Cortex of kidney (tissue), 1 donor: Measurements from ENCODE around the gene EDDM13.
A peak's percentile ranks its signal among the peaks of the same experiment; 100 is the strongest.
"Not testable (repeated sequence)": the region's sequence is repeated elsewhere in the genome, so short reads cannot be mapped to it uniquely, and the experiment has no call there.

ENCODE experiments used
- DNase-seq: peaks from one replicate; lab custom pipeline; 2025; lab: John Stamatoyannopoulos, UW

The EDDM13 gene

GRCh38 chr19:56295531-56296455 lies 23.2 kb downstream of the EDDM13 start:
- DNase-seq, result no peak

DNA sequence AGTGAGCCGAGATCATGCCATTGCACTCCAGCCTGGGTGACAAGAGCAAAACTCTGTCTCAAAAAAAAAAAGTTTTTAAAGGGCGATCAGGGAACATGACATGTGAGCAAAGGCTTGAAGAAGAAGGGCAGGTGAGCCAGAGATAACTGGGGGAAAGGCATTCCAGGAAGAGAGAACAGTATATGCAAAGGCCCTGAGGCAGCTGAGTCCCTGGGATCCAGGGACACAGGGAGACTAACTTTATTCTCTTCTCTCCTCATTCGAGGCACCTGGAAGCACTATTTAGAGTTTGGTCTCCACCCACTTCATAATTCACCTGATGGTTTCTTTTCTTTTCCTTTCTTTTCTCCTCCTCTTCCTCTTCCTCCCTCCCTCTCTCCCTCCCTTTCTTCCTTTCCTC lies 24.5 kb downstream of the EDDM13 start:
- no peak for DNase-seq

DNA sequence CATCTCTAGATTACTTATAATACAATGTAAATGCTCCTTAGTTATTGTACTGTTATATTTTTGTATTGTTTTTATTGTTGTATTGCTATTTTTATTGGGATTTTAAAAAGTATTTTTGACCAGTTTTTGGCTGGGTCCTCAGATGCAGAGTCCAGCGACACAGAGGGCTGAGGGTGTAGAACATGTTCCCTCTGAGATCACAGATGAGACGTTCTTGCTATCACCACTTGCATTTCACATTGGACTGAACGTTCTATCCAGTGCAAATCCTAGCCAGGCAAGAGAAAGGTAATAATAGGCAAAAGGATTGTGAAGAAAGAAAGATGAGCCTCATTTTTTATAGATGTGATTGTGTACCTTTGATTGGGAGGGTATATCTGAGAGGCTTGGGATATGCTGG lies 27.1 kb downstream of the EDDM13 start:
- DNase-seq, result no peak

GRCh38 chr19:56301155-56301554 lies 28.6 kb downstream of the EDDM13 start:
- DNase-seq, result no peak

DNA sequence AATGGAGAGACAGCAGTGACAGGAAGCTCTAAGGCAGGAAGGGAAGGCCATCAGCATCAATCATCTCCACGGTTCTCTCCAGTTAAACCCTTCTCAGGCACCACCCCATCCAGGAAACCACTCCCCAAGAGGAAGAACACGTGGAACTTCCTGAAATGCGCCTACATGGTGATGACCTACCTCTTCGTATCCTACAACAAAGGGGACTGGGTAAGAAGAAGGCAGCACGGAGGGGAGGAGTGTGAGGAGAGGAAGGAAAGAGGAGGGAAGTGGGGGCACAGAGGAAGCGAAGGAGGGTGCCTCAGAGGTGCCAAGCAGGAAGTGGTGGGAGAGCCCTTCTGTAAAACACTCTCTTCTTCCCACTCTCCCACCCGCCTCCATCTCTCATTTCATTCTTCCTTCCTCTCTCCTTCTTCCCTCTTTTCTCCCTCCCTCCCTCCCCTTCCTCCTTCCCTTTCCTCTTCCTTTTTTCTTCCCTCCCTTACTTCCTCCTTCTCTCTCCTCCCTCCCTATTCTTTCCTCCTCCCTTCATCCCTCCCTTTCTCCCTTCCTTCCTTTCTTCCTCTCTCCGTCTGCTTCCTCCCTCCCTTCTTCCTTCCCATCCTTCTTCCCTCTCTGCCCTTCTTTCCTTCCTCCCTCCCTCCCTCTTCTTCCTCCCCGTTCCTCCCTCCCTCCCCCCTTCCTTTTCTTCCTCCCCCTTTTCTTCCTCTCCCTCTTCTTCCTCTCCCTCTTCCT lies 29.5 kb downstream of the EDDM13 start:
- no peak for DNase-seq

DNA sequence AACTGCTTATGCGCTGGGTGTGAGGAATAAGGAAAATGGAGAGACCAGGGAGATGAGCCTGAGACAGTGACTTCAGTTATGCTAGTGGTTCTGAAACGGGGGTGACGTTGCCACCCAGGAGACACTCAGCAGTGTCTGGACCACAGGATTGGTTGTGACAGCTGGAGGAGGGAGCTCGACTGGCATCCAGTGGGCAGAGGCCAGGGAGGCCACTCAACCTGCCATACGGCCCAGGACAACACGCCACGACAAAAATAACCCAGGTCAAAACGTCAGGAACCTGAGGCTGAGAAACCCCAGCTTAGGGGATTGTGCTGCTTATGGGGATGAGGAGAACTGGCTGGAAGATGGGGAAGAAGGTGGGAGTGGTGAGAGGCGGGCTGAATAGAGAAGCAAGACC lies 31.7 kb downstream of the EDDM13 start:
- no peak for DNase-seq

DNA sequence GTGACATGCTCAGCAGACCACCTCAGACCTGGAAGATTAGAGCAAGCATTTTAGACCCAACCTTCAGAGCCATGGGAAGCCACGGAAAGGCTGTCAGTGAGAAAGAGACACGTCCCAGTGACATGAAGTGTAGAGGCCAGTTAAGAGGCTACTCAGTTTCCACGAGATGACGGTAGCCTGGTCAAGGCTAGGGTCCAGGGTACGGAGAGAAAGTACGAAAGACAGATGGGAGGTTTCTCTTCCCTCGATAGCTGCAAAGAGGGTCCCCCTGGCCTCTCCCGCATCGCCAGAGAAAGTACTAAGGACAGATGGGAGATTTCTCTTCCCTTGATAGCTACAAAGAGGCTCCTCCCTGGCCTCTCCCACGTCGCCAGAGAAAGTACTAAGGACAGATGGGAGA lies 33.5 kb downstream of the EDDM13 start:
- no peak for DNase-seq

GRCh38 chr19:56307062-56307461 lies 34.5 kb downstream of the EDDM13 start:
- DNase-seq, result not testable (repeated sequence)

- DNase-seq, result no peak
Observed at GRCh38 chr19:56308792-56309191, 36.2 kb downstream of the EDDM13 start.

DNA sequence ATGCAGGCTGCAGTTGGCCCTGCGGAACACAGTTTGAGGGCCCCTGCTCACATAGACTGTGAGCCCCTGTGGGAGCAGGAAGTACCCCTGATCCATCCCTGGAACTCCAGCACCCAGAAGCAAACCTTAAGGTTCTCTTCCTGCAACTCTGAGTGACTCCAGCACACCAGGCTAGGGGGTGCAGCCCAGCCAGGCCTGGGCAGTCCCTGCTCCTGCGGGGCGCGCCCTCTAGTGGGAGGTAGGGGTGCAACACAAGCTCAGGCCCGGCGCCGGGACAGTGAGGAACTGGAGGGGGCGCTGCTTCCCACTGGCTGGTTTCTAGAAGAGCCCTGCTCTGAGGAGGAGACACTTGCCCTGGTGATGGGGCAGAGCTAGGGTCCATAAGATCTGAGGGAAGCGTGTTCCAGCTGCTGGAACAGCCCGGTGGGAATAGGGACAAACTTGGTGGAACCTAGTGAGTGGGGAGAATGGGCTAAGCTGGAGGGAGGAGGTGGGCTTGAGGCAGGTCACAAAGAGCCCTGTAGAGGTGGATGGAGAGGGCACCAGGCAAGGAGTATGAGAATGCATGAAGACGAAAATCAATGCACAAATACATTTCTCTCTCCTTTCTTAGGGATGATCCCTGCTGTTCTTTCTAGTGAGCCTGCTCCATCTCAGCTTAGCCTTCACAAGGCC lies 37.1 kb downstream of the EDDM13 start:
- DNase-seq, result no peak

DNA sequence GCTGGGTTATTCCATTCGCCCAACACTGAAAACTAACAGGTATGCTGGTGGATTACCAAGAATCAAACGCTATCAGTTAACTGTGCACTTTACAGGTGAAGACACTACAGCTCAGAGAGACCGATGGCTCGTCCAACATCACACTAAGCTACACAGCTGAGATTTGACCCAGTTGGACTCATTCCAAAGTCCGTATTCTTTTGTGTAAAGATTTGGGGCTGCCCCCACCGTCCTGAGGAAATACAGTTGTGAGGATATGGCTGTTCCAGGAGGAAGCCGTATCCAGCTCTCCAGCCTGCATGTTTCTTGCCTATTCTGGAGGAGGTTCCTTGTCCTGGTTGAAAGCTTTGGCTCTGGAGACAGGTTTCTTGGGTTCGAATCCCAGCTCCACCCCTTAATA lies 37.9 kb downstream of the EDDM13 start:
- no peak for DNase-seq

DNA sequence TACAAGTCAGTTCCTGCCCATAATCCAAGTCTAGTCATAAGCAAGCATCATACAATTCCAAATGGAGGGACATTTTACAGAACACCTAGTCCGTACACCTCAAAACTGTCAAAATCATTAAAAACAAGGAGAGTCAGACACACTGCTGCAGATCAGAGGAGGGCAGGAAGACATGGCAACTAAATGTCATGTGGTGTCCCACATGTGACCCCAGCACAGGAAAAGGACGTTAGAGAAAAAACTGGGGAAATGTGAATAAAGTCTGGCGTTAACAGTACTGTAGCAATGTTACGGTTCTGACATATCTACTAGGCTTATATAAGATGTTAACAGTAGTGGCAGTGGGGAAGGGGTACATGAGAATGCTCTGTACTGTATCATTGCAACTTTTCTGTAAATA lies 39.8 kb downstream of the EDDM13 start:
- DNase-seq, result no peak

DNA sequence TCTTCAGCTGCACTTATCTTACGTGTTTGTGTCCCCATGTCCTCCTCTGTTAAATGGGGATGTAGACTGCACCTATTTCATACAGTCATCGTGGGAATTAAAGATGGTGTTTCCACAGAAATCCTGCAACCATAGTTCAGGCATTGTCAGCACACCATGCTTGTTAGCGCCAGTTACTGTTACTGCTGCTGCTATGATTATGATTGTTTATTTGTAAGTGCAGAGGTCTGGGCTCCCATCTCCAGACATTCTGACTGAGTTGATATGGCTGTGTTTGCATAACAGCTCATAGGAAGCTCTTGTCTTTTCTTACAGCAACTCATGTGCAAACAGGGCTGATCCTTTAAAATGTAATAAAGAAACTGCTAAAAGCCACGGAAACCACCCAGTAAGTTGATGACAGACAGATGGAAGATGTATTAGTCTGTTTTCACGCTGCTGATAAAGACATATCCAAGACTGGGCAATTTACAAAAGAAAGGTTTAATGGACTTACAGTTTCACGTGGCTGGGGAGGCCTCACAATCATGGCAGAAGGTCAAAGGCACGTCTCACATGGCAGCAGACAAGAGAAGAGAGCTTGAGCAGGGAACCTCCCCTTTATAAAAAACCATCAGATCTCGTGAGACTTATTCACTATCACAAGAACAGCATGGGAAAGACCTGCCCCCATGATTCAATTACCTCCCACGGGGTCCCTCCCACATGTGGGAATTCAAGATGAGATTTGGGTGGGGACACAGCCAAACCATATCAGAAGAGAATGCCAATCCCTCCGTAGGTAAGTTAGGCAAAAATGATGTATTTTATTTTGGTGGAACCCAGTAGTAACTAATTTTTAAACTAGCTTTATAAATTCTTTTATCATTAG lies 40.5 kb downstream of the EDDM13 start:
- DNase-seq, result no peak

DNA sequence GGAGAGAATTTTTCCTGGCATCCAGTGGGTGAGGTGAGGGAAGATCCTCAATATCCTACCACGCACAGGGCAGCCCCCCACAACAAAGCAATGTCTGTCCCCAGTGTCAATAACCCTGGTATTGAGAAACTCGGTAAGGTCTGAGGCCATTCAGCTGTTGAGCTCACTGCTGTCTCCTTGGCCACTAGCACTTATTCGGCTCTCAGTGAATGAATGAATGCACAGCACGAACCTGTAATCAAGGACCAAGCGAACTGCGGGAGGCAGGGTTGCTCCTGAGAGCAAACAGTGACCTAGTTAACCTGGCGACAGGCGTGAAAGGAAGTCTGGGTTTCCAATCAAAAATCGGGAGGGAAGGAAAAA lies 41.5 kb downstream of the EDDM13 start:
- no peak for DNase-seq

- peak; percentile 80 for DNase-seq
Observed at GRCh38 chr19:56314381-56315076, 42.0 kb downstream of the EDDM13 start, which contains the start of gene ZSCAN5A. Gene ZSCAN5A, minus strand, starts transcription at chr19:56314839. Its CDS starts 89,793 bp downstream, at chr19:56225046.

GRCh38 chr19:56315077-56315828 lies 42.7 kb downstream of the EDDM13 start:
- DNase-seq, result no peak

DNA sequence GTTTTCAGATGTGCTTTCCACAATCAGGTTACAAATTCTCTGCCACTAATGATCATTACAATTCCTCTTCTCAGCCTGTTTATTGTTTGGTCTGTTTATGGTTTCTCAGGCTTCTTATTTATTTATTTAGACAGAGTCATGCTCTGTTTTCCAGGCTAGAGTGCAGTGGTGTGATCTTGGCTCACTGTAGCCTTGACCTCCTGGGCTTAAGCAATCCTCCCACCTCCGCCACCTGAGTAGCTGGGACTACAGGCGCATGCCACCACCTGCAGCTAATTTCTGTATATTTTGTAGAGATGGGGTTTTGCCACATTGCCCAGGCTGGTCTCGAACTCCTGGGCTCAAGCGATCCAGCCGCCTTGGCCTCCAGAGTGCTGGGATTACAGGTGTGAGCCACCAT lies 44.2 kb downstream of the EDDM13 start:
- DNase-seq, result no peak

DNA sequence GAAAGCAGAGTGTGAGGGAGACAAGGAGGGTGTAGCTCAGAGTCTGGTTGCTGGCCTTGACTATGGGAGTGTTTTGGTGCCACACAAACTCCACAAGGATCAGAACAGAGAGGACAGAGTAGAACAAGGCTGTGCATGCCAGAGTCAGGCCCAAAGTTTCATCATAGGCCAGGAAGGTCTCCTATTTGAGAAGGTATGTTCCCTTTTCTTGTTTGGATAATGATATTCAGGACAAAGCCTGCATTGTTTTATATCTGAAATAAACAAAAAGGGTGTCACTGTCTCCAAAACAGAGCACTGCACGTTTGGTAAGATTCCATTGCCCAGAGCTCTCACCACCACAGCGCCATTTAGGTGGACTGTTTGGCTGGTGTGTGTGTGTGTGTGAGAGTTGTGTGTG lies 45.2 kb downstream of the EDDM13 start:
- no peak for DNase-seq

DNA sequence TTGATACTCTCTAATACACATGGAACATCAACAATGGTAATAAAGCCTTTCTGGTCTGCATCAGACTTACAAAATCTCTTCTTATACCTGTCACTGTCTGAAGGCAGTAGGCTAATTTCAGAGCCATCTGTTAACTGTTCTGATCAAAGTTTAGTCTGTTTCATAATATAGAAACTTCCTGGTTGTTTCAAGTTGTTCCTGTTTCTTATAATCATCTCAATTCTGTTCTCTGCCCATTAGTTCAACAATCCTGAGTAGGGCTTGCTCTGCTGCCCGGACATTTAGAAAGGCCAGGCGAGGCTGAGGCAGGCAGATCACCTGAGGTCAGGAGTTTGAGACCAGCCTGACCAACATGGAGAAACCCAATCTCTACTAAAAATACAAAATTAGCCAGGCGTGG lies 47.4 kb downstream of the EDDM13 start:
- DNase-seq, result no peak

- no peak for DNase-seq
Observed at GRCh38 chr19:56321254-56321988, 48.9 kb downstream of the EDDM13 start.
